HG03460 (cell line): Measurements from ENCODE around the gene FAM174B.

ENCODE experiments used
- ATAC-seq: cut with Tn5 transposase; IDR thresholded peaks from one replicate; pipeline ENCODE4 v1.9.1; 2021; ENCODE audit not compliant: unreplicated experiment

Gene FAM174B

GRCh38 chr15:92643849-92644815, 11.4 kb downstream of the FAM174B start:
- ATAC-seq: no peak

DNA sequence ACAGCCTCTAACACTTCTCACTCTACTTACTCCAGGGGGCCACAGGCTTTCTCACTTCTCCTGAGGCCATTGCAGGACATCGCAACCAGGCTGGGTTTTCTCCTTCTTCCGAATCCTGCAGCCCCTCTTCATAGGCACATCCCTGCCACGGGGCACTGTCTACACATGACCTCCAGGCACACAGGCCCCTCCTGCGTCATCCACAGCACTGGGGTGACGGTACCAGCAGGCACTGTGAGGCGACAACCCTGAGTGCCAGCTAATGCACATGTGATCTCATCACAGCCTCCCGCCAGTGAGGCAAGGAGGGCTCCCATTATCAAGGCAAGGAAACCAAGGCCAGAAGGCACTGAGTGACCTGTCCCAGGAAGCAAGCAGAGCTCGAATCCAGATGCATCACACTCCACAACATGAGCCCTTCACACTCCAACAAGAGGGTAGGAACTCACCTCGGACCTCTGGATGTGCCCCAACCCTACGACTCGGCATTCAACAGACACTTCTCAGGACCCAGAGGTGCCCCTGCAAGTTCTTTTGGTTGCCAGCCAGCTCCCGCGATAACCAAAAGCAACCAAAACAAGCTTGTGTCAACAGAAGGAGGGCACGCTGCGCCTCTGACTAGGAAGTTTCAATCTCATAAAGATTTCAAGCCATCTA, 16.7 kb downstream of the FAM174B start:
- ATAC-seq: no peak

DNA sequence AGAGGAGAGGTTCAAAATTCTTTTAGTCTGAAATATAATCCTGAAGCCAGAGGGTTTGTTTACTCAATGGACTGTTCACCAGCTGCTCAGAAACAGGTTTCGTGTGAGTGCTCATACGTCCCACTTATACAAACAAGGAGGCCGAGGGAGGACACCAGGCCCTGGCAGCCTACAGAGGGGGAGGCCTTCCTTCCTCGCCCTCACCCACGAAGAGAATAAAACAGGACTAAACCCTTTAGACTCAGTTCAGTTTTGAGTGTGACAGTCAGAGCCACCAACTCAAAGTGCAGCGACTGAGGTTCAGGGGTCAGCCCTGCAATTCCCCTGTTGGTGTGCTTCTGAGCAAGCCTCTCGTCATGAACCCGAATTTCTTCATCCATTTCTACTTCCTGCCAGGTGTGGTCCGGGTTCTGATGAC, 17.3 kb downstream of the FAM174B start:
- no peak for ATAC-seq

- ATAC-seq: no peak
These were observed 17.9 kb downstream of the FAM174B start for GRCh38 chr15:92637626-92638025.

- ATAC-seq: no peak
These were observed 18.6 kb downstream of the FAM174B start for GRCh38 chr15:92636908-92637481.

DNA sequence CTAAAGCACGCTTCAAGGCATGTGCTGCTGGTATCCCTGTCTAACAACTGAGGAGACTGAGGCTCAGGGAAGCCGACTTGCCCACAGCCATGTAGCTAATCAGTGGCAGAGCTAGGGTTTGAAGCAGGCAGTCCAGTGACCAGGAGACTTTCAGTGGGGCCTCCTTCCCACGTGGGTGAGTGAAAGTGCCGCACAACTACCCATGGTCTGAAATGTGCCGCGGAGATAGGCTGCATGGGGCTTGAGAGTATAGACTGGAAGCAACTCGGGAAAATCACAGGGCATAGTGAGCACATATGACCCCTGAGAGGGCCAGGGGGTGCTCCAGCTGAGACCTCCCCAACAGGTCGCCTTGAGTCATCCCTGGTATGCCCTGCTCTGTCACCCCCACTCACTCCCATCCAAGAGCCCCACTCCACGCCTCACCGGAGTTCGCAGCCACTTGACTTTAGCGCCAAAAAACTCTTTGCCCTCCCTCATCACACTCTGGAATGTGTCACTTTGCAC, 19.1 kb downstream of the FAM174B start:
- no peak for ATAC-seq

DNA sequence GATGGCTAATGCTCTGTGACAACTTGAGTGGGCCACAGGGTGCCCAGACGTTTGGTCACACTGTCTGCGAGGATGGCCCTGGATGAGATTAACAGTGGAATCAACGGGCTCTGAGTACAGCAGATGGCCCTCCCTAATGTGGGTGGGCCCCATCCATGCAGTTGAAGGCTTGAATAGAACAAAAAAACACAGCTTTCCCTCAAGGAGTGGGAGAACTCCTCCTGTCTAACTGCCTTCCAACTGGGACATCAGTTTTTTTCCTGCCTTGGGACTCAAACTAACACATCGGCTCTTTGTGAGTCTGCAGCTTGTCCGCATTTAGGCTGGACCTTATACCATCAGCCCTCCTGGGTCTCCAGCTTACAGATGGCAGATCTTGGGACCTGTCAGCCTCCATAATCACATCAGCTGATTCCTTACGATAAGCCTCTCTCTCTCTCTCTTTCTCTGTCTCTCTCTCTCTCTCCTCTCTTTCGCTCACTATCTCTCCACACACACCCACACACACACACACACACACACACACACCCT, 20.8 kb downstream of the FAM174B start:
- ATAC-seq: no peak

DNA sequence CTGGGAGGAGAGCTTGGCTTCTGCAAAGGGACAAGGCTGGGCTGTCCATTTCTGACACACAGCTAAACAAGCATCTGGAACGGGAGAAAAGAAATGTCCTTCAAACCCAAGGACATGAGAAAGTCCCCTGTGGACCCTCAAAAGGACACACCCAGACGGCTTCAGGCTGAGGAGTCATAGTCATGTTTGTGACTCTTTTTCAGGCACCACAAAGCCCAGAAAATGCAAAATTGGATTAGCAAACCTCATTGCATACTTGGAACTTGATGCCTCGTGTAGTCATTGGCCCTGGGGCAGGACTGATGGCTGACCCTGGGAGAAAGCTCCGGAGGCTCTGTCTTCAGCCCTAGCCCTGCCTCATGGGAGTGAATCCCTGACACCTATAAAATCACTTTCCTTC, 21.5 kb downstream of the FAM174B start:
- ATAC-seq: no peak

- no peak for ATAC-seq
These were observed 22.2 kb downstream of the FAM174B start for GRCh38 chr15:92633418-92633817.

GRCh38 chr15:92633001-92633400, 22.6 kb downstream of the FAM174B start:
- ATAC-seq: no peak

GRCh38 chr15:92631721-92632120, 23.9 kb downstream of the FAM174B start:
- ATAC-seq: no peak

GRCh38 chr15:92629975-92630626, 25.5 kb downstream of the FAM174B start:
- ATAC-seq: no peak

GRCh38 chr15:92629276-92629974, 26.1 kb downstream of the FAM174B start:
- no peak for ATAC-seq

DNA sequence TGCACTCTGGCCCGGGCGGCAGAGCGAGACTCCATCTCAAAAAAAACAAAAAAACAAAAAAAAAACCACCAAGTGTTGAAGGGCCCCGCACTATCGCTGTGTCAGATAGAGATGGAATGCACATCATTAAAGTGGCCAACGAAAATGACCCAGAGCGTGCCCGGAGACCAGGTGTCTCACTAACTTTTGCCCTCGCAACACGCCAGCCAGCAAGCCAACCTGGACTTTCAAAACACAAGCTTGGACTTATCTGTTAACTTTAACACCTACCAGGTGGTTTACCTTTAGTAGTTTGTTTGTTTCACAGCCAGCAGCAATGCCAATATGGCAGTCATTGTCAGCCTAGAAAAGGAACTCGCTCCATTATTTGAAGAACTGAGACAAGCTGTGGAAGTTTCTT, 28.6 kb downstream of the FAM174B start:
- no peak for ATAC-seq

DNA sequence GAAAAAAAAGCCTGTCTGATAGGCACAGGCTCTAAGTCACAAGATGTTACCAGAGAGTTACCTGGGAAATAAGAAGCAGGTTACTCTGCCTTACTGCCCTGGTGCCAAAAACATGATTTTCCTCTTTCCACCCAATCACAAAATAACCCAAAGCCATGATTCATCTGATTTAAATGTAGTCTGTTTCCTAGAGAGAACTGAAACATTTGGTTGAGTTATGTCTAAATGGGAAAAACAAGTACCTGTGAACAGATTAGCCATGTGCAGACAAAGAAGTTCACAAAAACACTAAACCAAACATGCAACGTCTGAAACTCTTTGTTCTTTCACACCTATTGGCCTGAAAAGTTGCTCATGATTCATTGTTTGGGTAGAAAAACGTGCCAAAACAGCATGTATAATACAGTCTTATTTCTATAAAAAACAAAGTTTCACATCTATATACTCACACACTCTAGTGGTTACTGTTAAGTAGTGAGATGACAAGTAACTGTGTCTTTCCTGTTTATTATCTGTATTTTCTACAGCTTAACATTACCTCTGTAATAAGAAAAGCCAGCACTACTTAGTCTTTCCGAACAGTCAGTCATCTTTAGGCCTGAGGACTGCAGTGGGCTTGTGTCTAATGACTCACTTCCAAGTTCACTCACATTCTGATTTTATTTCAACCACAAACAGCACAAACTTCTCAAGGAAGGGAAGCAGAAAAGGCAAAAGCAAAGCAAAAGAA, 30.2 kb downstream of the FAM174B start:
- ATAC-seq: peak; percentile 64

DNA sequence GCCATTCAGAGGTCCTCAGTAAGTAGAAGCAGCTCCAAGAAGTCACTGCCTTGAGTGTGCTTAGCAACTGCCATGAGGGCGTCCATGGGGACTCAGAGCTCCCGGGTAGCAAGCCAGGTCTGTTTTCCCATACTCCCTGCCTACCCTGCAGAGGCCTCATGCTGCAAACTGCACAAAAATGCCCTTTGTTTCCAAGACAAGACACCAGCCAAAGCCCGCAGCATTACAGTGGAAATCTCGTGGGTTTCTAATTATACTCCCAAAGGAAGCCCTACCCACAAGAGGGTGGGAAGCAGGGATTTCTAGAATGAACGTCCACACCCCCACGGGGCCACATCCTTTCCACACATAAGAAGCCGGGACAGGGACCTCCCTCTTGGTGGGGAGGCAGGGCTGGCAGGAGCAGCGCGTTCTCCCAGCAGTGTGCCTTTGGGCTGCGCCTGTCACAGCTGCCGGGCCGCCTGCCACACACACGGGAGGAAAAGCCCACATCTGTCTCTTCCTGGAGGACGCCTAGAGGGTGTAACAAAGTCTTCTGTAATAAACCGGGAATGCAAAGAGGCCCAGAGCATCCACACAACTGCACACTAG, 31.1 kb downstream of the FAM174B start:
- ATAC-seq: no peak

DNA sequence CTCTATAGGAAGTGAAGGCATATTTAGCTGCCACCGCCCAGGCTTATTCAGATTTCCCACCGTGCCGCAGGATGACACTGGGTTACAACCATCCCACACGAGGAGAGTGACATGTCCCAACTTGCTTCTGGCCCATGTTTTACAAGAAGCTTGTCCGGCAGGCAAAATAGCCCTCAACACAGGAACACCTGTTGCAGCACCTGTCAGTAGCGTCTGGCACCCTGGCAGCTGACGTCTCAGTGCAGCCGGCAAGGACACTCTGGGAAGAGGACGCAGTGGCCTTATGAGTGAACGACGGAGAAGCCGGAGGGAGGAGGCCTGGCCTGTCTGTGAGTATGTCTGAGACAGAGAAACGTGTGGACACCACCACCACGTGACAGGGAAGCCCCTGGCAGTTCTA, 32.1 kb downstream of the FAM174B start:
- no peak for ATAC-seq

- no peak for ATAC-seq
These were observed 33.5 kb downstream of the FAM174B start for GRCh38 chr15:92621972-92622533.

DNA sequence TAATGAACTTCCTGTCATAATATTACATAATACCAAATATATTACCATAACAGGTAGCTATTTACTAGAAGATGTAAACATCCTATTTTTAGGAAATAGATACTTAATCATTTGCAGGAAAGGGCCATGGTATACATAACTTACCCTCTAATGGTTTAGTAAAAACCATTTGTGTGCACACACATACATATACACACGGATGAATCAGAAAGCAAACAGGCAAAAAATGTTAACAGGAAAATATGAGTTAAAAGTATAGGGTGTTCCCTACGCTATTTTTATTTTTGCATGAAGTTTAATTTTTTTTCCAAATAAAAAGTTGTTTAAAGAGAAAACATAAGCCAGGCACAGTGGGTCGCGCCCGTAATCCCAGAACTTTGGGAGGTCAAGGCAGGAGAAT, 34.6 kb downstream of the FAM174B start:
- ATAC-seq: no peak
